Lung (tissue), 12 donors: ENCODE data around the gene FNDC7. TPM values are rescaled to one million over a fixed set of nuclear protein-coding genes. Genes with fewer than 3 reads are reported as not detected.
A peak's percentile ranks its signal among the peaks of the same experiment; 100 is the strongest.
"Not testable (repeated sequence)": the region's sequence is repeated elsewhere in the genome, so short reads cannot be mapped to it uniquely, and the experiment has no call there.

Source experiments
- ATAC-seq: fragments of 200-7000 bp; cut with Tn5 transposase; one replicate; pipeline ENCODE4 v1.9.1; 2020; ENCODE audit warnings: moderate number of reproducible peaks; ENCODE audit not compliant: insufficient read depth, low FRiP score
- DNase-seq, 3 donors: peaks; one replicate each; pipeline ENCODE4 v3.0.0-alpha.2; 2013 to 2017
- H3K27ac ChIP-seq, 2 donors: one replicate each; pipeline ENCODE4 v1.5.1; 2013; ENCODE audit warnings: mild to moderate bottlenecking in 2 of 2, moderate library complexity in 2 of 2, control low read depth in 1 of 2, inconsistent platforms in 1 of 2, low read depth in 1 of 2, low read length in 1 of 2
- H3K27me3 ChIP-seq, 3 donors: one replicate each; pipeline ENCODE4 v1.5.1; 2013; ENCODE audit warnings: low read length in 2 of 3; ENCODE audit not compliant: control insufficient read depth in 3 of 3, insufficient read depth in 3 of 3
- H3K36me3 ChIP-seq, 4 donors: one replicate each; pipeline ENCODE4 v1.5.1; 2013; ENCODE audit warnings: low read length in 4 of 4, mild to moderate bottlenecking in 1 of 4, moderate library complexity in 1 of 4; ENCODE audit not compliant: control insufficient read depth in 4 of 4, insufficient read depth in 4 of 4
- H3K4me1 ChIP-seq, 5 donors: one replicate each; pipeline ENCODE4 v1.5.1; 2013; ENCODE audit warnings: low read length in 5 of 5, mild to moderate bottlenecking in 2 of 5, moderate library complexity in 1 of 5; ENCODE audit not compliant: control insufficient read depth in 5 of 5, insufficient read depth in 5 of 5
- H3K4me3 ChIP-seq: one replicate; pipeline ENCODE4 v1.5.1; 2013; ENCODE audit warnings: mild to moderate bottlenecking, control low read depth, moderate library complexity
- H3K9ac ChIP-seq, 2 donors: one replicate each; pipeline ENCODE4 v1.5.1; 2013; ENCODE audit warnings: low read length in 2 of 2, control low read depth in 1 of 2; ENCODE audit not compliant: insufficient read depth in 1 of 2
- H3K9me3 ChIP-seq, 4 donors: one replicate each; pipeline ENCODE4 v1.5.1; 2013; ENCODE audit warnings: low read length in 3 of 4, mild to moderate bottlenecking in 1 of 4, moderate library complexity in 1 of 4; ENCODE audit not compliant: control insufficient read depth in 4 of 4, insufficient read depth in 3 of 4
- WGBS, 2 donors: extraction: QIAGEN DNeasy Blood & Tissue Kit; methylation state at CpG; one replicate each; pipeline ENCODE4 v1.1.7; 2013; 5-methylcytosine and 5-hydroxymethylcytosine counted together
- polyA plus RNA-seq, 2 donors: library from polyadenylated mRNA; stranded (reverse); fragments of 200-250 nt; gene quantifications; one replicate each; pipeline ENCODE4 v1.2.1, GENCODE V29; 2013
- total RNA-seq, 2 donors: library from RNA; depleted of rRNA in 1 of 2; stranded (reverse); fragments of >200 nt in 1 of 2; gene quantifications; one replicate each; pipeline ENCODE4 v1.2.1, GENCODE V29; 2014 to 2021
- TF ChIP-seq, protein P1 (sequence below): IDR thresholded peaks from 2 replicates; pipeline ENCODE4 v1.5.1; 2012; ENCODE audit warnings: mild to moderate bottlenecking; ENCODE audit errors: control extremely low read depth, extremely low read depth
- donor health status: control.
- donor health status: control.
- donor health status: Bipolar disorder and iron deficiency.
- donor health status: healthy.
- donor health status: DM: yes; HTN: yes; CAD: no.

FNDC7 gene
- total and polyA plus RNA-seq, 4 donors = 0.01 to 0.06 (median 0.06) TPM; not detected in 1

DNA sequence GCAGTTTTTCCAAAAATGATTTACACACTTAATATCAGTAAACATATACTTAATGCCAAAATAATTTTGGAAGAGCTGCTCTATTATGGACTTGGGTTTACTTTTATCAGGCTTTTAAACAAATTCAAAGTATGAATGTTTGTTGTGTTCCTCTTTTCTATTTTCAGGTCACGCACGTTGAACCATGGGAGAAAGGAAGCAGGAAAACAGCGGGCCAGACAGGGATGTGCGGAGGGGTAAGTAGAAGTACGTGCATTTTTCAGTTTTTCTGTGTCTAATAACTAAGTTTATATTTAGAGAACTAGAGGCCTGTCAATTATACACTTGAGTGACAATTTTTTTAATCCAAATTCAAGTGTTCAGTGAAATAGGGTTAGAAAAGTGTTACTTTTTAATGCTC, 17.2 kb upstream of the FNDC7 start:
- DNase-seq = no peak
- no peak for ATAC-seq
- Histone ChIP-seq H3K36me3 (peaks cover 6 to 41% (median 30%) of the 10 kb centered on the region in 4 donors), H3K4me1 (peaks cover 1 to 28% (median 4%) of the 10 kb centered on the region in 5 donors), H3K9me3 (no peaks in the 10 kb centered on the region), H3K27me3 (no peaks in the 10 kb centered on the region), H3K27ac (no peak overlapping the region), H3K9ac (peak overlapping the region in 1 of 2 donors; percentile 27), H3K4me3 (no peak overlapping the region)
- TF ChIP-seq, protein P1, sequence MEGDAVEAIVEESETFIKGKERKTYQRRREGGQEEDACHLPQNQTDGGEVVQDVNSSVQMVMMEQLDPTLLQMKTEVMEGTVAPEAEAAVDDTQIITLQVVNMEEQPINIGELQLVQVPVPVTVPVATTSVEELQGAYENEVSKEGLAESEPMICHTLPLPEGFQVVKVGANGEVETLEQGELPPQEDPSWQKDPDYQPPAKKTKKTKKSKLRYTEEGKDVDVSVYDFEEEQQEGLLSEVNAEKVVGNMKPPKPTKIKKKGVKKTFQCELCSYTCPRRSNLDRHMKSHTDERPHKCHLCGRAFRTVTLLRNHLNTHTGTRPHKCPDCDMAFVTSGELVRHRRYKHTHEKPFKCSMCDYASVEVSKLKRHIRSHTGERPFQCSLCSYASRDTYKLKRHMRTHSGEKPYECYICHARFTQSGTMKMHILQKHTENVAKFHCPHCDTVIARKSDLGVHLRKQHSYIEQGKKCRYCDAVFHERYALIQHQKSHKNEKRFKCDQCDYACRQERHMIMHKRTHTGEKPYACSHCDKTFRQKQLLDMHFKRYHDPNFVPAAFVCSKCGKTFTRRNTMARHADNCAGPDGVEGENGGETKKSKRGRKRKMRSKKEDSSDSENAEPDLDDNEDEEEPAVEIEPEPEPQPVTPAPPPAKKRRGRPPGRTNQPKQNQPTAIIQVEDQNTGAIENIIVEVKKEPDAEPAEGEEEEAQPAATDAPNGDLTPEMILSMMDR = no peak
- WGBS, 2 donors = 28 to 56% methylated on average over 5 of the region's 5 CpGs

- Histone ChIP-seq H3K27me3 (no peaks in the 10 kb centered on the region), H3K27ac (no peak overlapping the region), H3K4me3 (no peak overlapping the region), H3K9me3 (no peaks in the 10 kb centered on the region), H3K9ac (no peak overlapping the region), H3K36me3 (peaks cover 9 to 47% (median 32%) of the 10 kb centered on the region in 4 donors), H3K4me1 (peaks cover 0 to 13% (median 2%) of the 10 kb centered on the region in 5 donors)
- TF ChIP-seq, protein P1 = no peak
- ATAC-seq = no peak
- WGBS, 2 donors = 80 to 82% methylated on average over 22 of the region's 22 CpGs
- no peak for DNase-seq
Measured at GRCh38 chr1:108699375-108700332, 13.1 kb upstream of the FNDC7 start.

GRCh38 chr1:108701176-108701849, 11.4 kb upstream of the FNDC7 start:
- H3K27ac ChIP-seq = no peak overlapping the region
- H3K9ac ChIP-seq = no peak overlapping the region
- no peak for ATAC-seq
- 85 to 94% methylated on average over 5 of the region's 5 CpGs for WGBS, 2 donors
- peaks cover 0 to 3% (median 0%) of the 10 kb centered on the region in 5 donors for H3K4me1 ChIP-seq
- TF ChIP-seq, protein P1 = no peak
- H3K4me3 ChIP-seq = no peak overlapping the region
- H3K27me3 ChIP-seq = no peaks in the 10 kb centered on the region
- no peaks in the 10 kb centered on the region for H3K9me3 ChIP-seq
- peaks cover 9 to 44% (median 29%) of the 10 kb centered on the region in 4 donors for H3K36me3 ChIP-seq
- DNase-seq = no peak

GRCh38 chr1:108702109-108702508, 10.6 kb upstream of the FNDC7 start:
- H3K9me3 ChIP-seq, H3K27me3 ChIP-seq, DNase-seq, H3K9ac ChIP-seq, H3K4me1 ChIP-seq, H3K4me3 ChIP-seq, H3K27ac ChIP-seq, ATAC-seq: not testable (repeated sequence)
- peaks cover 7 to 37% (median 27%) of the 10 kb centered on the region in 4 donors for H3K36me3 ChIP-seq
- 93 to 98% methylated on average over 6 of the region's 6 CpGs for WGBS, 2 donors
